ENCODE results near the gene RND3. TPM values are rescaled to one million over a fixed set of nuclear protein-coding genes. Genes with fewer than 3 reads are reported as not detected.

Gene RND3
- total RNA-seq, 5 donors from 2014 or later (not counting 1 experiment from before 2014, with no cell fraction given) = 0.66 to 0.98 (median 0.90) TPM; not detected in 2

DNA sequence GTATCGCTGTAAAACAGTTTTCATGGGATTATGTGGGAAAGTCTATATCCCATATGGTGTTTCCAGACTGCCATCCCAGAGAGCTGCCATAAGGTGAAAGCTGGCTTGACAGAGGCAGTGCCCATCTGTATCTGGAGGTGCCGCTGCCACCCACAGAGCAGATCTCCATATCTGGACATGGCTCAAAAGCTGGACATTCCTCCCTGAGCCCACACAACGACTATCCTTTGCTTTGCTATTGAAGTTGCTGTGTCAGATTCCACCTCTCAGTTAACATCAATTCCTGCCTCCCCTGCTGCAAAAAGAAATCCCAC, 55.2 kb downstream of the RND3 start:
- H3K4me3 Mint-ChIP-seq = no peak overlapping the region
- no peak overlapping the region for H3K27ac ChIP-seq (ENCODE audit: low read length)
- H3K4me1 ChIP-seq (ENCODE audit: control insufficient read depth in 1 of 2, extremely low read depth in 1 of 2, insufficient read depth in 2 of 2, low read length in 2 of 2) = no peaks in the 10 kb centered on the region
- no peaks in the 10 kb centered on the region for H3K36me3 Mint-ChIP-seq
- 69% methylated on average over 2 of the region's 3 CpGs for WGBS (ENCODE audit: insufficient coverage)
- no peaks in the 10 kb centered on the region for H3K4me1 Mint-ChIP-seq
- H3K27ac Mint-ChIP-seq = no peak overlapping the region
- no peaks in the 10 kb centered on the region for H3K9me3 ChIP-seq
- no peaks in the 10 kb centered on the region for H3K27me3 ChIP-seq (replicated peaks in 1 of 2; ENCODE audit: control insufficient read depth in 2 of 2, extremely low read depth in 1 of 2, insufficient read depth in 2 of 2, low read length in 1 of 2)
- POLR2A ChIA-PET = no interaction called here
- CTCF ChIA-PET = no interaction called here
- no peak for ATAC-seq (replicated peaks in 1 of 4)
- no peaks in the 10 kb centered on the region for H3K27me3 Mint-ChIP-seq
- no peak overlapping the region for H3K4me3 ChIP-seq (ENCODE audit: control insufficient read depth in 1 of 2, extremely low read depth in 1 of 2, low read length in 1 of 2)
- DNase-seq = no peak
- H3K9me3 Mint-ChIP-seq = peaks cover 2 to 14% (median 5%) of the 10 kb centered on the region in 3 donors
- no peaks in the 10 kb centered on the region for H3K36me3 ChIP-seq (ENCODE audit: control insufficient read depth in 2 of 2, extremely low read depth in 1 of 2, insufficient read depth in 1 of 2, low read length in 1 of 2)

GRCh38 chr2:150431561-150432311, 55.7 kb downstream of the RND3 start:
- Mint-ChIP-seq H3K36me3 (no peaks in the 10 kb centered on the region), H3K9me3 (peaks cover 0 to 10% (median 2%) of the 10 kb centered on the region in 3 donors), H3K4me1 (no peaks in the 10 kb centered on the region), H3K27me3 (peaks cover 0 to 3% of the 10 kb centered on the region in 2 donors), H3K4me3 (no peak overlapping the region), H3K27ac (no peak overlapping the region)
- Histone ChIP-seq H3K36me3 (ENCODE audit: control insufficient read depth in 2 of 2, extremely low read depth in 1 of 2, insufficient read depth in 1 of 2, low read length in 1 of 2) (no peaks in the 10 kb centered on the region), H3K4me3 (ENCODE audit: control insufficient read depth in 1 of 2, extremely low read depth in 1 of 2, low read length in 1 of 2) (no peak overlapping the region), H3K9me3 (no peaks in the 10 kb centered on the region), H3K27me3 (replicated peaks in 1 of 2; ENCODE audit: control insufficient read depth in 2 of 2, extremely low read depth in 1 of 2, insufficient read depth in 2 of 2, low read length in 1 of 2) (no peaks in the 10 kb centered on the region), H3K27ac (ENCODE audit: low read length) (no peak overlapping the region), H3K4me1 (ENCODE audit: control insufficient read depth in 1 of 2, extremely low read depth in 1 of 2, insufficient read depth in 2 of 2, low read length in 2 of 2) (no peaks in the 10 kb centered on the region)
- POLR2A ChIA-PET = no interaction called here
- ATAC-seq (replicated peaks in 1 of 4) (no peak), DNase-seq (no peak)
- WGBS (ENCODE audit: insufficient coverage) = no CpG with 5 or more reads among the region's 1 CpG
- CTCF ChIA-PET = no interaction called here

DNA sequence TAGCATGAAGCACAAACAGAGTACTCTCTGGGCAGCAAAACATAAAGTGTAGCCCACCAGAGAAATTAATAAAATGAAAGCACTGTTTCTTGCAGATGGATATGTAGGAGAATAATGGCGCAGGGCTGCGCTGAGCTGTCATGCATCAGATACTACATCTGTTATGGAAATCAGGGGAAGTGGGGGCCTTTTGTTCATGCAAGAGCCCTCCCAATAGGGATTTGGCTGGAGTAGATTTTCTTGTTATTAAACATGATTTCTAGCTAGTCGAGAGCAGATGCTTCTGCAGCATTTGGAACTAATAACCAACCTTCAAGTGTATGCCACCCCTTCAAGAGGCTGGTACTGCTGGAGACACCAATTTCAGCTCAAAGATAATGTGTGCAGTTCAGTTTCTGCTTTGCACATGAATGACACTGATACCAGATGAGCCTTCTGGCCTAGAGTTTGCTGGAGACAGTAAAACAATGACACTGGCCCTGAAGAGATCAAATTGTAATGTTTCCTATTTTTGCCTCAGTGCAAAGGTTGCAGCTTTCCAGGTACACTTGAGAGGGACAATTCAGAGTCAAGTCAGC, 58.0 kb downstream of the RND3 start:
- ATAC-seq (replicated peaks in 1 of 4) = no peak
- Mint-ChIP-seq H3K36me3 (no peaks in the 10 kb centered on the region), H3K4me1 (no peaks in the 10 kb centered on the region), H3K27ac (no peak overlapping the region), H3K9me3 (peaks cover 0 to 3% (median 0%) of the 10 kb centered on the region in 3 donors), H3K27me3 (peaks cover 0 to 3% of the 10 kb centered on the region in 2 donors), H3K4me3 (no peak overlapping the region)
- H3K36me3 ChIP-seq (ENCODE audit: control insufficient read depth in 2 of 2, extremely low read depth in 1 of 2, insufficient read depth in 1 of 2, low read length in 1 of 2) = no peaks in the 10 kb centered on the region
- H3K27ac ChIP-seq (ENCODE audit: low read length) = no peak overlapping the region
- ChIA-PET CTCF (no interaction called here), POLR2A (no interaction called here)
- no peaks in the 10 kb centered on the region for H3K9me3 ChIP-seq
- DNase-seq = no peak
- no peak overlapping the region for H3K4me3 ChIP-seq (ENCODE audit: control insufficient read depth in 1 of 2, extremely low read depth in 1 of 2, low read length in 1 of 2)
- H3K4me1 ChIP-seq (ENCODE audit: control insufficient read depth in 1 of 2, extremely low read depth in 1 of 2, insufficient read depth in 2 of 2, low read length in 2 of 2) = no peaks in the 10 kb centered on the region
- H3K27me3 ChIP-seq (replicated peaks in 1 of 2; ENCODE audit: control insufficient read depth in 2 of 2, extremely low read depth in 1 of 2, insufficient read depth in 2 of 2, low read length in 1 of 2) = no peaks in the 10 kb centered on the region
- no CpG with 5 or more reads among the region's 3 CpGs for WGBS (ENCODE audit: insufficient coverage)

DNA sequence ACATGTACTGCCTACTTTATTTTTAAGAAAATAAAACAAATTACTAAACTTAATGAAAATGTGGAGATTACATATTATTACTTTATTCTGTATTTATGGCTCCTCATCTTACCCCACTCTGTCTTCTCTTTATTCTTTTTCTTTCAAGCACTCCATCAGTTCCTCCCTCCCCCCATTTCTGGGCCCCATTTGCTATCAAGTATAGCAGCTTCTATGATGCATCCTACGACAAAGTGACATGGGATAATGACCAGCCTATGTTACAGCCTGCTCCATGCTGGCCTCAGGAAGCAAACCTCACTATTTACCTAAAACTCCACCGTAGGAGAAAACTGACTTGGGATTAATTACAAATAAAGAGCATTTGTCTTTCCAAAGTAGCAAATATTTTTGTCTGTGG, 58.8 kb downstream of the RND3 start:
- H3K36me3 Mint-ChIP-seq = no peaks in the 10 kb centered on the region
- no peaks in the 10 kb centered on the region for H3K4me1 Mint-ChIP-seq
- no peaks in the 10 kb centered on the region for H3K27me3 ChIP-seq (replicated peaks in 1 of 2; ENCODE audit: control insufficient read depth in 2 of 2, extremely low read depth in 1 of 2, insufficient read depth in 2 of 2, low read length in 1 of 2)
- H3K27ac ChIP-seq (ENCODE audit: low read length) = no peak overlapping the region
- H3K4me3 ChIP-seq (ENCODE audit: control insufficient read depth in 1 of 2, extremely low read depth in 1 of 2, low read length in 1 of 2) = no peak overlapping the region
- H3K36me3 ChIP-seq (ENCODE audit: control insufficient read depth in 2 of 2, extremely low read depth in 1 of 2, insufficient read depth in 1 of 2, low read length in 1 of 2) = no peaks in the 10 kb centered on the region
- peaks cover 0 to 3% of the 10 kb centered on the region in 2 donors for H3K27me3 Mint-ChIP-seq
- WGBS (ENCODE audit: insufficient coverage) = no CpG with 5 or more reads among the region's 2 CpGs
- peaks cover 0 to 3% (median 0%) of the 10 kb centered on the region in 3 donors for H3K9me3 Mint-ChIP-seq
- no peaks in the 10 kb centered on the region for H3K9me3 ChIP-seq
- no peak overlapping the region for H3K4me3 Mint-ChIP-seq
- CTCF ChIA-PET = no interaction called here
- POLR2A ChIA-PET = no interaction called here
- no peaks in the 10 kb centered on the region for H3K4me1 ChIP-seq (ENCODE audit: control insufficient read depth in 1 of 2, extremely low read depth in 1 of 2, insufficient read depth in 2 of 2, low read length in 2 of 2)
- no peak overlapping the region for H3K27ac Mint-ChIP-seq
- no peak for DNase-seq
- ATAC-seq (replicated peaks in 1 of 4) = no peak

GRCh38 chr2:150427298-150427697, 60.2 kb downstream of the RND3 start:
- no peaks in the 10 kb centered on the region for H3K4me1 Mint-ChIP-seq
- peaks cover 3 to 4% of the 10 kb centered on the region in 2 donors for H3K27me3 Mint-ChIP-seq
- H3K9me3 Mint-ChIP-seq = no peaks in the 10 kb centered on the region
- no peaks in the 10 kb centered on the region for H3K4me1 ChIP-seq (ENCODE audit: control insufficient read depth in 1 of 2, extremely low read depth in 1 of 2, insufficient read depth in 2 of 2, low read length in 2 of 2)
- H3K27ac ChIP-seq (ENCODE audit: low read length) = no peak overlapping the region
- H3K36me3 Mint-ChIP-seq = no peaks in the 10 kb centered on the region
- no peak overlapping the region for H3K27ac Mint-ChIP-seq
- CTCF ChIA-PET = no interaction called here
- H3K4me3 Mint-ChIP-seq = no peak overlapping the region
- H3K36me3 ChIP-seq (ENCODE audit: control insufficient read depth in 2 of 2, extremely low read depth in 1 of 2, insufficient read depth in 1 of 2, low read length in 1 of 2) = no peaks in the 10 kb centered on the region
- POLR2A ChIA-PET = interaction anchor here in 1 of 2 donors (0.6 kb wide), 1 partner anchor 162 kb away, joined by 5 read pairs; no protein-coding TSS in a partner anchor
- no peak for DNase-seq
- H3K9me3 ChIP-seq = no peaks in the 10 kb centered on the region
- no peak overlapping the region for H3K4me3 ChIP-seq (ENCODE audit: control insufficient read depth in 1 of 2, extremely low read depth in 1 of 2, low read length in 1 of 2)
- whole genome bisulfite sequencing (ENCODE audit: insufficient coverage) = 40% methylated on average over 1 of the region's 3 CpGs
- ATAC-seq (replicated peaks in 1 of 4) = no peak
- no peaks in the 10 kb centered on the region for H3K27me3 ChIP-seq (replicated peaks in 1 of 2; ENCODE audit: control insufficient read depth in 2 of 2, extremely low read depth in 1 of 2, insufficient read depth in 2 of 2, low read length in 1 of 2)

GRCh38 chr2:150426724-150427123, 60.7 kb downstream of the RND3 start:
- ATAC-seq (replicated peaks in 1 of 4) (no peak), DNase-seq (no peak)
- Mint-ChIP-seq H3K27ac (no peak overlapping the region), H3K4me1 (no peaks in the 10 kb centered on the region), H3K36me3 (no peaks in the 10 kb centered on the region), H3K9me3 (no peaks in the 10 kb centered on the region), H3K27me3 (peaks cover 3 to 4% of the 10 kb centered on the region in 2 donors), H3K4me3 (no peak overlapping the region)
- ChIA-PET POLR2A (interaction anchor here in 1 of 2 donors (0.6 kb wide), 1 partner anchor 161 kb away, joined by 5 read pairs; no protein-coding TSS in a partner anchor), CTCF (no interaction called here)
- H3K4me3 ChIP-seq (ENCODE audit: control insufficient read depth in 1 of 2, extremely low read depth in 1 of 2, low read length in 1 of 2) = no peak overlapping the region
- H3K27ac ChIP-seq (ENCODE audit: low read length) = no peak overlapping the region
- H3K27me3 ChIP-seq (replicated peaks in 1 of 2; ENCODE audit: control insufficient read depth in 2 of 2, extremely low read depth in 1 of 2, insufficient read depth in 2 of 2, low read length in 1 of 2) = no peaks in the 10 kb centered on the region
- 80% methylated on average over 1 of the region's 4 CpGs for WGBS (ENCODE audit: insufficient coverage)
- H3K9me3 ChIP-seq = no peaks in the 10 kb centered on the region
- H3K4me1 ChIP-seq (ENCODE audit: control insufficient read depth in 1 of 2, extremely low read depth in 1 of 2, insufficient read depth in 2 of 2, low read length in 2 of 2) = no peaks in the 10 kb centered on the region
- no peaks in the 10 kb centered on the region for H3K36me3 ChIP-seq (ENCODE audit: control insufficient read depth in 2 of 2, extremely low read depth in 1 of 2, insufficient read depth in 1 of 2, low read length in 1 of 2)

Measured in T-cell (primary cell).